Esophagus muscularis mucosa (tissue), 4 donors: Measurements from ENCODE around the gene DROSHA. TPM values are rescaled to one million over a fixed set of nuclear protein-coding genes. Genes with fewer than 3 reads are reported as not detected.
A peak's percentile ranks its signal among the peaks of the same experiment; 100 is the strongest.

Source experiments
- DNase-seq: peaks from one replicate; pipeline ENCODE4 v3.0.0-alpha.2; 2017; ENCODE audit errors: extremely low spot score
- H3K27ac ChIP-seq, 4 donors: fragments of 200-600 bp; sonication (generic); replicated peaks in 1 of 4; 1 replicate in 3 of 4; 2 replicates in 1 of 4; pipeline ENCODE4 v1.5.1; 2016 to 2019; ENCODE audit warnings: mild to moderate bottlenecking in 1 of 4
- H3K27me3 ChIP-seq, 4 donors: fragments of 200-600 bp; sonication (generic); one replicate each; pipeline versions ENCODE4 v1.5.1 to v1.6.0; 2016 to 2019
- H3K36me3 ChIP-seq, 4 donors: fragments of 200-600 bp; sonication (generic); one replicate each; pipeline ENCODE4 v1.5.1; 2016 to 2019
- H3K4me1 ChIP-seq, 4 donors: fragments of 200-600 bp; sonication (generic); one replicate each; pipeline ENCODE4 v1.5.1; 2016 to 2019
- H3K4me3 ChIP-seq, 4 donors: fragments of 200-600 bp; sonication (generic); 1 replicate in 2 of 4; 2 replicates in 2 of 4; pipeline ENCODE4 v1.5.1; 2016 to 2019; ENCODE audit warnings: mild to moderate bottlenecking in 4 of 4, moderate library complexity in 1 of 4
- H3K9me3 ChIP-seq, 4 donors: fragments of 200-600 bp; sonication (generic); 1 replicate in 3 of 4; 2 replicates in 1 of 4; pipeline ENCODE4 v1.5.1; 2016 to 2019
- EP300 ChIP-seq: sonication (generic); formaldehyde crosslinking; IDR thresholded peaks from one replicate; pipeline ENCODE4 v1.6.1; 2017; ENCODE audit warnings: antibody characterized with exemption
- POLR2A ChIP-seq: fragments of 450-650 bp; IDR thresholded peaks from one replicate; pipeline ENCODE4 v1.6.1; 2017; ENCODE audit warnings: antibody characterized with exemption, moderate library complexity, mild to moderate bottlenecking, low read depth
- POLR2AphosphoS5 ChIP-seq, 2 donors: sonication (generic); formaldehyde crosslinking; IDR thresholded peaks; one replicate each; pipeline ENCODE4 v1.6.1; 2017; ENCODE audit warnings: antibody characterized with exemption in 2 of 2
- WGBS: methylation state at CpG from one replicate; pipeline ENCODE4 v1.1.5; 2018; 5-methylcytosine and 5-hydroxymethylcytosine counted together
- intact Hi-C: fragments of 100-400 bp; cut with DNase I; formaldehyde crosslinking; loops from one replicate; pipeline ENCODE4 v1.15.1; 2023
- small RNA-seq, 3 donors: library from RNA; depleted of rRNA; stranded (forward); fragments of <200 nt; gene quantifications; one replicate each; pipeline ENCODE3, GENCODE V24; 2016
- total RNA-seq, 4 donors: library from RNA; depleted of rRNA; stranded (reverse); fragments of >200 nt; gene quantifications; one replicate each; pipeline versions ENCODE4 v1.1.0 to v1.2.1, GENCODE V29; 2016
- TF ChIP-seq, protein P1 (sequence below), 3 experiments: fragments of 200-600 bp in 2 of 3; fragments of 450-650 bp in 1 of 3; sonication (generic) in 2 of 3; IDR thresholded peaks; one replicate each; pipeline ENCODE4 v1.5.1; 2017 to 2019; ENCODE audit warnings: antibody characterized with exemption in 3 of 3, mild to moderate bottlenecking in 2 of 3, moderate library complexity in 1 of 3

The DROSHA gene
- total RNA-seq, 4 donors from 2014 or later: 27.5 to 47.0 (median 36.6) TPM

- no peaks in the 10 kb centered on the region for H3K4me1 ChIP-seq
- WGBS: 70% methylated on average over 1 of the region's 1 CpG
- peaks cover 0 to 2% (median 0%) of the 10 kb centered on the region in 4 donors for H3K9me3 ChIP-seq
- DNase-seq: peak; percentile 29
- TF ChIP-seq POLR2A: no peak
- TF ChIP-seq, protein P1, sequence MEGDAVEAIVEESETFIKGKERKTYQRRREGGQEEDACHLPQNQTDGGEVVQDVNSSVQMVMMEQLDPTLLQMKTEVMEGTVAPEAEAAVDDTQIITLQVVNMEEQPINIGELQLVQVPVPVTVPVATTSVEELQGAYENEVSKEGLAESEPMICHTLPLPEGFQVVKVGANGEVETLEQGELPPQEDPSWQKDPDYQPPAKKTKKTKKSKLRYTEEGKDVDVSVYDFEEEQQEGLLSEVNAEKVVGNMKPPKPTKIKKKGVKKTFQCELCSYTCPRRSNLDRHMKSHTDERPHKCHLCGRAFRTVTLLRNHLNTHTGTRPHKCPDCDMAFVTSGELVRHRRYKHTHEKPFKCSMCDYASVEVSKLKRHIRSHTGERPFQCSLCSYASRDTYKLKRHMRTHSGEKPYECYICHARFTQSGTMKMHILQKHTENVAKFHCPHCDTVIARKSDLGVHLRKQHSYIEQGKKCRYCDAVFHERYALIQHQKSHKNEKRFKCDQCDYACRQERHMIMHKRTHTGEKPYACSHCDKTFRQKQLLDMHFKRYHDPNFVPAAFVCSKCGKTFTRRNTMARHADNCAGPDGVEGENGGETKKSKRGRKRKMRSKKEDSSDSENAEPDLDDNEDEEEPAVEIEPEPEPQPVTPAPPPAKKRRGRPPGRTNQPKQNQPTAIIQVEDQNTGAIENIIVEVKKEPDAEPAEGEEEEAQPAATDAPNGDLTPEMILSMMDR (IDR thresholded peaks at IDR 0.05): no peak
- no peak overlapping the region for H3K27ac ChIP-seq
- H3K4me3 ChIP-seq: no peak overlapping the region
- intact Hi-C loops: no loop called here
- H3K27me3 ChIP-seq: no peaks in the 10 kb centered on the region
- no peaks in the 10 kb centered on the region for H3K36me3 ChIP-seq
Observed at GRCh38 chr5:31361234-31361633, 170.7 kb downstream of the DROSHA start.

DNA sequence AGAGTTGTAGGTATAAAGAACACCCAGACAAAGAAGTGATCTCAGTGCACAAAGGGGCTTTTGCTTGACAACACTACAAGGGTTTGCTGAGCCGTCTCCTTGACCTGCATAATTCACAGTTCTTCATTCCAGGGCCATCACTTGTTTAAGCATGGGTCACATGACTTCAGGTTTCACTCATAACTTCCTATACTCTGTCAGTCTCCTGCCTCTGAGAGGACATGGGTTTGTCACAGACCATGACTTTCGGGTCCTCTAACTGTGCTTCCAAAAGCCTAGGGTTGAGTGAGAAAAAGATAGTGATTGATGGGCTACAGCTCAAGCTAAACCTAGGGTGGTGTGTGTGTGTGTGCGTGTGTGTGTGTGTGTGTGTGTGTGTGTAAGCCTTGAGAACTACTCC is 172.1 kb downstream of the DROSHA start:
- WGBS: 66% methylated on average over 3 of the region's 3 CpGs
- Histone ChIP-seq H3K4me3 (no peak overlapping the region), H3K27me3 (no peaks in the 10 kb centered on the region), H3K9me3 (peaks cover 0 to 12% (median 2%) of the 10 kb centered on the region in 4 donors), H3K4me1 (no peaks in the 10 kb centered on the region), H3K27ac (no peak overlapping the region), H3K36me3 (no peaks in the 10 kb centered on the region)
- intact Hi-C loops: no loop called here
- peak; percentile 55 for DNase-seq
- no peak for TF ChIP-seq POLR2AphosphoS5 (IDR thresholded peaks at IDR 0.05)
- no peak for TF ChIP-seq POLR2A
- TF ChIP-seq, protein P1 (IDR thresholded peaks at IDR 0.05): no peak
- TF ChIP-seq EP300: no peak

- 77% methylated on average over 11 of the region's 11 CpGs for WGBS
- TF ChIP-seq, protein P1 (IDR thresholded peaks at IDR 0.05): no peak
- no peak for TF ChIP-seq POLR2AphosphoS5 (IDR thresholded peaks at IDR 0.05)
- no peak for TF ChIP-seq POLR2A
- TF ChIP-seq EP300: no peak
- intact Hi-C loops: no loop called here
Observed at GRCh38 chr5:31357038-31357437, 174.9 kb downstream of the DROSHA start.

GRCh38 chr5:31355337-31355736 is 176.6 kb downstream of the DROSHA start:
- WGBS: 64% methylated on average over 3 of the region's 3 CpGs
- Histone ChIP-seq H3K9me3 (peaks cover 0 to 12% (median 2%) of the 10 kb centered on the region in 4 donors), H3K27ac (no peak overlapping the region), H3K36me3 (no peaks in the 10 kb centered on the region), H3K27me3 (no peaks in the 10 kb centered on the region), H3K4me3 (no peak overlapping the region), H3K4me1 (no peaks in the 10 kb centered on the region)
- TF ChIP-seq, protein P1 (IDR thresholded peaks at IDR 0.05): no peak
- no peak for TF ChIP-seq POLR2A
- no peak for TF ChIP-seq POLR2AphosphoS5 (IDR thresholded peaks at IDR 0.05)
- no peak for TF ChIP-seq EP300
- intact Hi-C loops: no loop called here
- peak; percentile 60 for DNase-seq

More at GRCh38 chr5:31357038-31357437, 174.9 kb downstream of the DROSHA start:
- Histone ChIP-seq H3K27me3 (no peaks in the 10 kb centered on the region), H3K36me3 (no peaks in the 10 kb centered on the region), H3K4me1 (no peaks in the 10 kb centered on the region), H3K9me3 (peaks cover 0 to 12% (median 2%) of the 10 kb centered on the region in 4 donors), H3K27ac (no peak overlapping the region), H3K4me3 (no peak overlapping the region)
- peak; percentile 66 for DNase-seq

Small RNA genes lying within 50 kb of the gene (small RNA-seq; reads per million reads assigned to genes)
- 0 reads per million in 3 donors for gene RF00019

Other genes with a start within 250 kb of the DROSHA start
- gene C5orf22, start 208 bp upstream of the DROSHA start, total RNA-seq: 10 to 100 TPM; 11.2 to 21.8 (median 17.0) TPM
- gene PDZD2, start 107.0 kb upstream of the DROSHA start, total RNA-seq: 10 to 100 TPM; 10.2 to 15.0 (median 12.2) TPM